GM23338 (cell line): ENCODE measurements around the gene HNF1A. TPM values are rescaled to one million over a fixed set of nuclear protein-coding genes. Genes with fewer than 3 reads are reported as not detected.
"Not testable (repeated sequence)": the region's sequence is repeated elsewhere in the genome, so short reads cannot be mapped to it uniquely, and the experiment has no call there.

Experiments
- ATAC-seq: fragments of 200-7000 bp; cut with Tn5 transposase; 3 replicates; pipeline ENCODE4 v1.9.1; 2020
- DNase-seq: peaks from one replicate; pipeline ENCODE4 v3.0.0-alpha.2; 2015; ENCODE audit warnings: low spot score
- H2AFZ ChIP-seq: fragments of 200-600 bp; sonication (generic); 2 replicates; pipeline ENCODE4 v1.8.0; 2016; ENCODE audit warnings: antibody characterized with exemption, mild to moderate bottlenecking, moderate library complexity
- H3F3A ChIP-seq: fragments of 200-600 bp; sonication (generic); replicated peaks from 2 replicates; pipeline ENCODE4 v1.8.0; 2017; ENCODE audit warnings: antibody characterized with exemption, mixed run types, low read depth
- H3K27ac ChIP-seq: fragments of 200-600 bp; sonication (generic); 2 replicates; pipeline ENCODE4 v1.6.1; 2016; ENCODE audit warnings: low read depth
- H3K27me3 ChIP-seq: fragments of 200-600 bp; sonication (generic); 2 replicates; pipeline ENCODE4 v1.8.0; 2016; ENCODE audit warnings: mild to moderate bottlenecking, mixed run types, moderate library complexity; ENCODE audit not compliant: insufficient read depth
- H3K36me3 ChIP-seq: fragments of 200-600 bp; sonication (generic); 2 replicates; pipeline ENCODE4 v1.8.0; 2016; ENCODE audit warnings: mild to moderate bottlenecking; ENCODE audit not compliant: insufficient read depth
- H3K4me1 ChIP-seq: fragments of 200-600 bp; sonication (generic); 2 replicates; pipeline ENCODE4 v1.8.0; 2016; ENCODE audit warnings: mild to moderate bottlenecking, moderate library complexity; ENCODE audit not compliant: insufficient read depth
- H3K4me2 ChIP-seq: fragments of 200-600 bp; sonication (generic); 2 replicates; pipeline ENCODE4 v1.7.1; 2017; ENCODE audit warnings: mixed run types
- H3K4me3 ChIP-seq: fragments of 200-600 bp; sonication (generic); 2 replicates; pipeline ENCODE4 v1.6.1; 2016; ENCODE audit warnings: mixed run types
- H3K79me2 ChIP-seq: fragments of 200-600 bp; sonication (generic); replicated peaks from 2 replicates; pipeline ENCODE4 v1.8.0; 2017; ENCODE audit warnings: mild to moderate bottlenecking; ENCODE audit not compliant: insufficient read depth
- H3K9me2 ChIP-seq: fragments of 200-600 bp; sonication (generic); 2 replicates; pipeline ENCODE4 v1.8.0; 2017; ENCODE audit not compliant: insufficient read depth
- H4K20me1 ChIP-seq: fragments of 200-600 bp; sonication (generic); replicated peaks from 2 replicates; pipeline ENCODE4 v1.8.0; 2017; ENCODE audit warnings: mild to moderate bottlenecking; ENCODE audit not compliant: insufficient read depth
- H3K27ac Mint-ChIP-seq: 2 replicates; pipeline ENCODE4 v1.8.0; 2020; ENCODE audit warnings: inconsistent platforms, mild to moderate bottlenecking, moderate library complexity, mixed read lengths
- H3K27me3 Mint-ChIP-seq: 3 replicates; pipeline ENCODE4 v1.8.0; 2022; ENCODE audit warnings: low read depth, mild to moderate bottlenecking, moderate library complexity, mixed read lengths, inconsistent platforms; ENCODE audit not compliant: insufficient read depth, poor library complexity
- H3K36me3 Mint-ChIP-seq: 3 replicates; pipeline ENCODE4 v1.8.0; 2021; ENCODE audit warnings: low read depth, mild to moderate bottlenecking, inconsistent platforms, moderate library complexity, mixed read lengths
- H3K4me1 Mint-ChIP-seq: 3 replicates; pipeline ENCODE4 v1.8.0; 2020; ENCODE audit warnings: mild to moderate bottlenecking, inconsistent platforms, mixed read lengths
- H3K4me3 Mint-ChIP-seq: 3 replicates; pipeline ENCODE4 v1.8.0; 2021; ENCODE audit warnings: moderate library complexity, mild to moderate bottlenecking, inconsistent platforms, mixed read lengths
- H3K9me3 Mint-ChIP-seq: 3 replicates; pipeline ENCODE4 v1.8.0; 2020; ENCODE audit warnings: moderate library complexity, mild to moderate bottlenecking, inconsistent platforms, mixed read lengths
- CREB1 ChIP-seq: fragments of 250-450 bp; sonication (Bioruptor Pico); IDR thresholded peaks from 2 replicates; pipeline ENCODE4 v1.5.0; 2020; ENCODE audit warnings: low read depth, mild to moderate bottlenecking, moderate library complexity
- ZNF114 ChIP-seq: fragments of 250-450 bp; sonication (Bioruptor Pico); IDR thresholded peaks from 2 replicates; pipeline ENCODE4 v1.5.0; 2020; ENCODE audit warnings: mild to moderate bottlenecking, moderate library complexity
- ZNF331 ChIP-seq: fragments of 250-450 bp; sonication (Bioruptor Pico); IDR thresholded peaks from 2 replicates; pipeline ENCODE4 v1.5.0; 2020; ENCODE audit warnings: low read depth, mild to moderate bottlenecking, moderate library complexity
- polyA plus RNA-seq: library from polyadenylated mRNA; unstranded; fragments of >200 nt; fragmentation: Nextera tagmentation; extraction: Ambion mirVana; gene quantifications from 2 replicates; pipeline ENCODE4 v1.2.1, GENCODE V29; 2016
- total RNA-seq: library from RNA; depleted of rRNA; stranded (reverse); fragments of >200 nt; shearing (Covaris generic); gene quantifications from 2 replicates; pipeline ENCODE4 v1.2.3, GENCODE V29; 2014
- TF ChIP-seq, protein P1 (sequence below): IDR thresholded peaks from 2 replicates; pipeline ENCODE4 v1.6.1; 2016; ENCODE audit warnings: antibody characterized with exemption
- TF ChIP-seq, protein P2 (sequence below): fragments of 250-450 bp; sonication (Bioruptor Pico); IDR thresholded peaks from 2 replicates; pipeline ENCODE4 v1.5.0; 2020; ENCODE audit warnings: mild to moderate bottlenecking, moderate library complexity
- TF ChIP-seq, protein P3 (sequence below): IDR thresholded peaks from one replicate; pipeline ENCODE4 v1.6.1; 2018; ENCODE audit warnings: antibody characterized with exemption; ENCODE audit not compliant: unreplicated experiment

HNF1A gene
- total and polyA plus RNA-seq, 2 experiments from 2014 or later: 0.11 TPM; not detected in 1

DNA sequence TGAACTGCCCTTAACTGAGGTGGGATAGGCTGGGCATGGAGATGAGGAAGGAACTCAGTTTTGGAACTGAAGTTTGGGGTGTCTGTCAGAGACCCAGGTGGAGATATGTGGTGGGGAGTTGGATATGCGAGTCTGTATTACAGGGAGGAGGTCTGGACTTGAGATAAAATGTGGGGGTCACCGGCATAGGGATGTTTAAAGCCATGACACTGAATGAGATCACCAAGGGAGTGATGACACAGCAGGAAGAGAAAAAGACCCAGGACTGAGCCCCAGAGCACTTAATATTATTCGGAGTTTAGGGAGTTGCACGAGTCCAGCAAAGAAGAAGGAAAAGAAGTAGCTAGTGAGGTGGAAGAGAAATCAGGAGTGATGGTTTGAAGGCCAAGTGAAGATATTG lies 64.7 kb downstream of the HNF1A start (continued):
- TF ChIP-seq ZNF114 (CRISPR knock-in tag) (no peak), ZNF331 (CRISPR knock-in tag) (no peak), CREB1 (CRISPR knock-in tag) (no peak)
- TF ChIP-seq, protein P1, sequence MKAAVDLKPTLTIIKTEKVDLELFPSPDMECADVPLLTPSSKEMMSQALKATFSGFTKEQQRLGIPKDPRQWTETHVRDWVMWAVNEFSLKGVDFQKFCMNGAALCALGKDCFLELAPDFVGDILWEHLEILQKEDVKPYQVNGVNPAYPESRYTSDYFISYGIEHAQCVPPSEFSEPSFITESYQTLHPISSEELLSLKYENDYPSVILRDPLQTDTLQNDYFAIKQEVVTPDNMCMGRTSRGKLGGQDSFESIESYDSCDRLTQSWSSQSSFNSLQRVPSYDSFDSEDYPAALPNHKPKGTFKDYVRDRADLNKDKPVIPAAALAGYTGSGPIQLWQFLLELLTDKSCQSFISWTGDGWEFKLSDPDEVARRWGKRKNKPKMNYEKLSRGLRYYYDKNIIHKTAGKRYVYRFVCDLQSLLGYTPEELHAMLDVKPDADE: no peak

DNA sequence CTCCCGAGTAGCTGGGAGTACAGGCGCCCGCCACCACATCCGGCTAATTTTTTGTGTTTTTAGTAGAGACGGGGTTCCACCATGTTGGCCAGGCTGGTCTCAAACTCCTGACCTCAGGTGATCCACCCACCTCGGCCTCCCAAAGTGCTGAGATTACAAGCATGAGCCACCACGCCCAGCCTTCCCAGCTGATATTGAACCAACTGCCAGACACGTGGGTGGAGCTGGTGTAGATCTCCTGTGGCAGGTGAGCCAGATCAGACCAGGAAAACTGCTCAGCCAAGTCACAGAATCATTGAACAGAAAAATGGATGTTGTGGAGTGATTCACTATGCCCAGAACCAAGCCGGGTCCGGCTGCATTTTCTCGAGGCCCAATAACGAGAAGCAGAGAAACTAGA lies 69.1 kb downstream of the HNF1A start:
- not testable (repeated sequence) for H3K4me1 ChIP-seq, H3F3A ChIP-seq, H3K36me3 ChIP-seq, H3K27ac Mint-ChIP-seq, H4K20me1 ChIP-seq, DNase-seq, H3K79me2 ChIP-seq, H2AFZ ChIP-seq, H3K9me2 ChIP-seq, H3K27ac ChIP-seq, ATAC-seq, H3K4me3 ChIP-seq, H3K4me1 Mint-ChIP-seq, H3K4me2 ChIP-seq, H3K27me3 ChIP-seq, H3K27me3 Mint-ChIP-seq, H3K9me3 Mint-ChIP-seq, H3K36me3 Mint-ChIP-seq, H3K4me3 Mint-ChIP-seq

DNA sequence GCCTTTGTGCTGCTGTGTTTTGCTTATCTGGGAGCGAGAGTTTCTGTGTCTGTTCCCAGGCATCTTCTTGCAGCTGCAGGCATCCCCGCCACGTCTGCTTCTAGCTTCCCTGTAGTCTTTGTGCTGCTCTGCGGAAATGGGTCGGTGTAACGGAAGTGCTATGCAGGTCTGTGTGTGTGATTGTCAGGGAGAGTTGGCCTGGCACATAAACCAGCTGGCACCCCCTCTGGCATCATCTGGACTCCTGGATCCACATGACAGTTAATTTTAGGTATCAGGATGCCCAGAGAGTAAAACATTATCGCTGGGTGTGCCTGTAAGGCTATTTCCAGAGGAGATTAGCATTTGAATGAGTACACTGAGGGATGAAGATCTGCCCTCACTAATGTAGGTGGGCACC lies 70.1 kb downstream of the HNF1A start:
- ATAC-seq: no peak
- Histone ChIP-seq H3K27me3 (no peaks in the 10 kb centered on the region), H2AFZ (no peak overlapping the region), H4K20me1 (no peaks in the 10 kb centered on the region), H3K79me2 (no peaks in the 10 kb centered on the region), H3K4me3 (no peak overlapping the region), H3K9me2 (no peaks in the 10 kb centered on the region), H3K27ac (no peak overlapping the region), H3K36me3 (no peaks in the 10 kb centered on the region), H3K4me2 (no peak overlapping the region), H3F3A (no peaks in the 10 kb centered on the region), H3K4me1 (no peaks in the 10 kb centered on the region)
- Mint-ChIP-seq H3K27ac (no peak overlapping the region), H3K9me3 (no peaks in the 10 kb centered on the region), H3K4me3 (no peak overlapping the region), H3K4me1 (no peaks in the 10 kb centered on the region), H3K27me3 (peaks cover 4% of the 10 kb centered on the region), H3K36me3 (no peaks in the 10 kb centered on the region)
- DNase-seq: no peak
- no peak for TF ChIP-seq ZNF114 (CRISPR knock-in tag)
- TF ChIP-seq, protein P2, sequence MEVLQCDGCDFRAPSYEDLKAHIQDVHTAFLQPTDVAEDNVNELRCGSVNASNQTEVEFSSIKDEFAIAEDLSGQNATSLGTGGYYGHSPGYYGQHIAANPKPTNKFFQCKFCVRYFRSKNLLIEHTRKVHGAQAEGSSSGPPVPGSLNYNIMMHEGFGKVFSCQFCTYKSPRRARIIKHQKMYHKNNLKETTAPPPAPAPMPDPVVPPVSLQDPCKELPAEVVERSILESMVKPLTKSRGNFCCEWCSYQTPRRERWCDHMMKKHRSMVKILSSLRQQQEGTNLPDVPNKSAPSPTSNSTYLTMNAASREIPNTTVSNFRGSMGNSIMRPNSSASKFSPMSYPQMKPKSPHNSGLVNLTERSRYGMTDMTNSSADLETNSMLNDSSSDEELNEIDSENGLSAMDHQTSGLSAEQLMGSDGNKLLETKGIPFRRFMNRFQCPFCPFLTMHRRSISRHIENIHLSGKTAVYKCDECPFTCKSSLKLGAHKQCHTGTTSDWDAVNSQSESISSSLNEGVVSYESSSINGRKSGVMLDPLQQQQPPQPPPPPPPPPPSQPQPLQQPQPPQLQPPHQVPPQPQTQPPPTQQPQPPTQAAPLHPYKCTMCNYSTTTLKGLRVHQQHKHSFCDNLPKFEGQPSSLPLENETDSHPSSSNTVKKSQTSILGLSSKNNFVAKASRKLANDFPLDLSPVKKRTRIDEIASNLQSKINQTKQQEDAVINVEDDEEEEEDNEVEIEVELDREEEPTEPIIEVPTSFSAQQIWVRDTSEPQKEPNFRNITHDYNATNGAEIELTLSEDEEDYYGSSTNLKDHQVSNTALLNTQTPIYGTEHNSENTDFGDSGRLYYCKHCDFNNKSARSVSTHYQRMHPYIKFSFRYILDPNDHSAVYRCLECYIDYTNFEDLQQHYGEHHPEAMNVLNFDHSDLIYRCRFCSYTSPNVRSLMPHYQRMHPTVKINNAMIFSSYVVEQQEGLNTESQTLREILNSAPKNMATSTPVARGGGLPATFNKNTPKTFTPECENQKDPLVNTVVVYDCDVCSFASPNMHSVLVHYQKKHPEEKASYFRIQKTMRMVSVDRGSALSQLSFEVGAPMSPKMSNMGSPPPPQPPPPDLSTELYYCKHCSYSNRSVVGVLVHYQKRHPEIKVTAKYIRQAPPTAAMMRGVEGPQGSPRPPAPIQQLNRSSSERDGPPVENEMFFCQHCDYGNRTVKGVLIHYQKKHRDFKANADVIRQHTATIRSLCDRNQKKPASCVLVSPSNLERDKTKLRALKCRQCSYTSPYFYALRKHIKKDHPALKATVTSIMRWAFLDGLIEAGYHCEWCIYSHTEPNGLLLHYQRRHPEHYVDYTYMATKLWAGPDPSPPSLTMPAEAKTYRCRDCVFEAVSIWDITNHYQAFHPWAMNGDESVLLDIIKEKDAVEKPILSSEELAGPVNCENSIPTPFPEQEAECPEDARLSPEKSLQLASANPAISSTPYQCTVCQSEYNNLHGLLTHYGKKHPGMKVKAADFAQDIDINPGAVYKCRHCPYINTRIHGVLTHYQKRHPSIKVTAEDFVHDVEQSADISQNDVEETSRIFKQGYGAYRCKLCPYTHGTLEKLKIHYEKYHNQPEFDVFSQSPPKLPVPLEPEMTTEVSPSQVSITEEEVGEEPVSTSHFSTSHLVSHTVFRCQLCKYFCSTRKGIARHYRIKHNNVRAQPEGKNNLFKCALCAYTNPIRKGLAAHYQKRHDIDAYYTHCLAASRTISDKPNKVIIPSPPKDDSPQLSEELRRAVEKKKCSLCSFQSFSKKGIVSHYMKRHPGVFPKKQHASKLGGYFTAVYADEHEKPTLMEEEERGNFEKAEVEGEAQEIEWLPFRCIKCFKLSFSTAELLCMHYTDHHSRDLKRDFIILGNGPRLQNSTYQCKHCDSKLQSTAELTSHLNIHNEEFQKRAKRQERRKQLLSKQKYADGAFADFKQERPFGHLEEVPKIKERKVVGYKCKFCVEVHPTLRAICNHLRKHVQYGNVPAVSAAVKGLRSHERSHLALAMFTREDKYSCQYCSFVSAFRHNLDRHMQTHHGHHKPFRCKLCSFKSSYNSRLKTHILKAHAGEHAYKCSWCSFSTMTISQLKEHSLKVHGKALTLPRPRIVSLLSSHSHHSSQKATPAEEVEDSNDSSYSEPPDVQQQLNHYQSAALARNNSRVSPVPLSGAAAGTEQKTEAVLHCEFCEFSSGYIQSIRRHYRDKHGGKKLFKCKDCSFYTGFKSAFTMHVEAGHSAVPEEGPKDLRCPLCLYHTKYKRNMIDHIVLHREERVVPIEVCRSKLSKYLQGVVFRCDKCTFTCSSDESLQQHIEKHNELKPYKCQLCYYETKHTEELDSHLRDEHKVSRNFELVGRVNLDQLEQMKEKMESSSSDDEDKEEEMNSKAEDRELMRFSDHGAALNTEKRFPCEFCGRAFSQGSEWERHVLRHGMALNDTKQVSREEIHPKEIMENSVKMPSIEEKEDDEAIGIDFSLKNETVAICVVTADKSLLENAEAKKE (CRISPR knock-in tag): no peak
- TF ChIP-seq, protein P3, sequence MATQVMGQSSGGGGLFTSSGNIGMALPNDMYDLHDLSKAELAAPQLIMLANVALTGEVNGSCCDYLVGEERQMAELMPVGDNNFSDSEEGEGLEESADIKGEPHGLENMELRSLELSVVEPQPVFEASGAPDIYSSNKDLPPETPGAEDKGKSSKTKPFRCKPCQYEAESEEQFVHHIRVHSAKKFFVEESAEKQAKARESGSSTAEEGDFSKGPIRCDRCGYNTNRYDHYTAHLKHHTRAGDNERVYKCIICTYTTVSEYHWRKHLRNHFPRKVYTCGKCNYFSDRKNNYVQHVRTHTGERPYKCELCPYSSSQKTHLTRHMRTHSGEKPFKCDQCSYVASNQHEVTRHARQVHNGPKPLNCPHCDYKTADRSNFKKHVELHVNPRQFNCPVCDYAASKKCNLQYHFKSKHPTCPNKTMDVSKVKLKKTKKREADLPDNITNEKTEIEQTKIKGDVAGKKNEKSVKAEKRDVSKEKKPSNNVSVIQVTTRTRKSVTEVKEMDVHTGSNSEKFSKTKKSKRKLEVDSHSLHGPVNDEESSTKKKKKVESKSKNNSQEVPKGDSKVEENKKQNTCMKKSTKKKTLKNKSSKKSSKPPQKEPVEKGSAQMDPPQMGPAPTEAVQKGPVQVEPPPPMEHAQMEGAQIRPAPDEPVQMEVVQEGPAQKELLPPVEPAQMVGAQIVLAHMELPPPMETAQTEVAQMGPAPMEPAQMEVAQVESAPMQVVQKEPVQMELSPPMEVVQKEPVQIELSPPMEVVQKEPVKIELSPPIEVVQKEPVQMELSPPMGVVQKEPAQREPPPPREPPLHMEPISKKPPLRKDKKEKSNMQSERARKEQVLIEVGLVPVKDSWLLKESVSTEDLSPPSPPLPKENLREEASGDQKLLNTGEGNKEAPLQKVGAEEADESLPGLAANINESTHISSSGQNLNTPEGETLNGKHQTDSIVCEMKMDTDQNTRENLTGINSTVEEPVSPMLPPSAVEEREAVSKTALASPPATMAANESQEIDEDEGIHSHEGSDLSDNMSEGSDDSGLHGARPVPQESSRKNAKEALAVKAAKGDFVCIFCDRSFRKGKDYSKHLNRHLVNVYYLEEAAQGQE: no peak
- TF ChIP-seq ZNF331 (CRISPR knock-in tag): no peak
- no peak for TF ChIP-seq CREB1 (CRISPR knock-in tag)
